NOMO-1 treated with dmso at 0.1 percent for 144 hours (cell line): ENCODE measurements around the gene F2RL1.
"Not testable (repeated sequence)": the region's sequence is repeated elsewhere in the genome, so short reads cannot be mapped to it uniquely, and the experiment has no call there.

Experiments
- DNase-seq: peaks from one replicate; lab custom pipeline; 2025; ENCODE audit not compliant: unreplicated experiment; lab: John Stamatoyannopoulos, UW

Gene F2RL1

GRCh38 chr5:76818844-76819831 is at the start of gene F2RL1:
TSS of gene F2RL1 (plus strand) at chr5:76819030. CDS start at chr5:76819183, 153 bp downstream.
- DNase-seq = no peak

DNA sequence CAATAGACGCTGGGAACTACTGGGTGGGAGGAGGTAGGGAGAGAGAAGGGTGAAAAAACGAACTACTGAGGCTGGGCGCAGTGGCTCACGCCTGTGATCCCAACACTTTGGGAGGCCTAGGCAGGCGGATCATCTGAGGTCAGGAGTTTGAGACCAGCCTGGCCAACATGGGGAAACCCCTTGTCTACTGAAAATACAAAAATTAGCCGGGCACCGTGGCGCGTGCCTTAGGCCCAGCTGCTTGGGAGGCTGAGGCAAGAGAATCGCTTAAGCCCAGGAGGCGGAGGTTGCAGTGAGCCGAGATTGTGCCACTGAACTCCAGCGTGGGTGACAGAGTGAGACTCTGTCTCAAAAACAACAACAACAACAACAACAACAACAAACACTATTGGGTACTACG is 47.8 kb upstream of the F2RL1 start:
- not testable (repeated sequence) for DNase-seq

GRCh38 chr5:76771705-76772405 is 47.0 kb upstream of the F2RL1 start:
- no peak for DNase-seq

- DNase-seq = no peak
Measured at GRCh38 chr5:76775921-76776320, 42.9 kb upstream of the F2RL1 start.

DNA sequence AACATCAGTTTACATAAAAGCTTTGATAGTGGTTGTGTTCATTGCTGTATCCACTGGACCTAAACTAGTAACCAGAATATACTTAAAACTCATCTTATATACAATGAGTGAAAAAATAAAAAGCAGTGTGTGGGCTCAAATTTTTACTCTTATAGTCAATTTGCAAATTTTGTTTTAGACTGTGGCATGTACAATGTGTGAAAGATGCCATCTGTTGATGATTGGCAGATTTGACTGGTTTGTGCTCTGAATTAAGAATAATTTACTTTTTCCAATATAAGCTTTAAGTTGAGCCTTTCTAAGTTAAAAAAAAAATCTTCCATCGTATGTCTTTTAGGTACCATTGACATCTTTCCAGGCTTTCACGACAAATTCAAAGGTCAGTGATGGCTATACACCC is 42.4 kb upstream of the F2RL1 start:
- no peak for DNase-seq

- not testable (repeated sequence) for DNase-seq
Measured at GRCh38 chr5:76780616-76781015, 38.2 kb upstream of the F2RL1 start.

GRCh38 chr5:76781775-76782174 is 37.1 kb upstream of the F2RL1 start:
- no peak for DNase-seq

GRCh38 chr5:76782444-76782843 is 36.4 kb upstream of the F2RL1 start:
- no peak for DNase-seq

- no peak for DNase-seq
Measured at GRCh38 chr5:76787237-76787636, 31.6 kb upstream of the F2RL1 start.

DNA sequence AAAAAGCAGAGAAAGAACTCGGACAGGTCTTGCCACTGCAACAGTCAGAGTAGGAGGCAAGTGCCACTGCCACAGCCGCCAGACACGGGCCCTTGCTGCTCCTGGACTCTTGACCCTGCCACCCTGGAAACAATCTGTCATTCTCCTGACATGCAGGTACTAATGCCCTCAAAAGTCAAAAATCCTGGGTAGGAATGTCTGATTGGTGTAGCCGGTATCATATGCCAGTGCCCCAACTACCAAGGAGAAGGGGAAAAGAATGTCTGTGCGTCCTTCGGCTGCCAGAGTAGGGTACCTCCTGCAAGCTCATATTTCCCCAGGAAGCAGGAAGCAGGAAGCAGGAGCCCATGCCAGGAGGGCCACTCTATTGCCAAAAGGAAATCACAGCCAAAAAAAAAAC is 30.5 kb upstream of the F2RL1 start:
- DNase-seq = no peak

- not testable (repeated sequence) for DNase-seq
Measured at GRCh38 chr5:76789275-76789674, 29.6 kb upstream of the F2RL1 start.

GRCh38 chr5:76789991-76790581 is 28.7 kb upstream of the F2RL1 start:
- DNase-seq = no peak

GRCh38 chr5:76790632-76791290 is 28.1 kb upstream of the F2RL1 start:
- no peak for DNase-seq

- no peak for DNase-seq
Measured at GRCh38 chr5:76791461-76791860, 27.4 kb upstream of the F2RL1 start.

GRCh38 chr5:76794871-76795270 is 24.0 kb upstream of the F2RL1 start:
- DNase-seq = no peak

- no peak for DNase-seq
Measured at GRCh38 chr5:76799588-76799987, 19.2 kb upstream of the F2RL1 start.

DNA sequence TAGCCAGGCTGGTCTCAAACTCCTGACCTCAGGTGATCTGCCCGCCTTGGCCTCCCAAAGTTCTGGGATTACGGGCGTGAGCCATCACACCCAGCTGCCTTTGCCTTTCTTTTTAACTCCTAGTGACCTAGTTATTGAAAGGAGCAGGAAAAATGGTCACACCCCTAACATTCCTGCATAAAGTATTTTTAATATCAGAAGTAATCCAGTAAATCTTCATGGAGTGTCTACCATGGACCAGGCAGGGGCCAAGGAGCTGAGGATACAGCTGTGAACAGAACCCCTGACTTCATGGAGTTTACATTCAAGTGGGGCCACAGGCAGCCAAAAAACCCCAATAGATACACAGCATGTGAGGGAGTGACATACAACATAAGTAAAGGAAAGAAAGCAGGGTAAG is 18.3 kb upstream of the F2RL1 start:
- no peak for DNase-seq

DNA sequence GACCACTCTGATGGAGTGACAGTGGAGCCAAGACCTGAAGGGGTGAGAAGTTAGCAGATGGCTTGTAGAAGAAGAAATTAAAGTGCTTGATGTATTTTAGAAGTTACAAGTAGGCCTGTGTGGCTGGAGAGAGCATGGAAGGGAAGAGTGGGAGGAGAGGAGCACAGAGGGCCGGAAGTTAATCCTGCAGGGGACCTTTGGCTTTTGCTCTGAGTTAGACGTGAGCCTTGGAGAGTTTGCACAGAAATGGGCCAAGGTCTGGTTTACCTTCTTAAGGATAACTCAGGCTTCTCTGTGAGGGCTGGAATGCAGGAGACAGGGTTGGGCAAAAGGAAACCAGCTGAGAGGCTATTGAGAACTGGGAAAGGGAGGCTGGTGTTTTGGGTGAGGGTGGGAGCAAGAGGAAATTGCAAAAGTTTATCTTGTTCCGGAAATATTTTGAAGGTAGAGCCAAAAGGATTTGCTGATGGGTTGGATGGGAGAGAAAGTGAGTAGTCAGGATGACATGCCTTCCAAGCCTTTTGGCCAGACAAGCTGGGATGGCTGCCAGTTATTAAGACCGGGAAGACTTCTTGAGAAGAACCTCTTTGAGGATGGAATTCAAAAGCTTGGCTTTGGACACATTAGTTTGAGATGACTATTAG is 17.5 kb upstream of the F2RL1 start:
- DNase-seq = no peak

GRCh38 chr5:76801803-76802195 is 17.0 kb upstream of the F2RL1 start:
- DNase-seq = no peak

- no peak for DNase-seq
Measured at GRCh38 chr5:76804266-76804665, 14.6 kb upstream of the F2RL1 start.
